Endothelial cell (in vitro differentiated cells): Measurements from ENCODE around the gene POLR3E. TPM values are rescaled to one million over a fixed set of nuclear protein-coding genes. Genes with fewer than 3 reads are reported as not detected.
"Not testable (repeated sequence)": the region's sequence is repeated elsewhere in the genome, so short reads cannot be mapped to it uniquely, and the experiment has no call there.

Source experiments
- DNase-seq: peaks from one replicate; pipeline ENCODE4 v3.0.0; 2021; ENCODE audit warnings: low spot score
- H3K27ac Mint-ChIP-seq: one replicate; pipeline ENCODE4 v1.8.0; 2021; ENCODE audit warnings: mixed read lengths, inconsistent platforms; ENCODE audit not compliant: unreplicated experiment
- H3K27me3 Mint-ChIP-seq: one replicate; pipeline ENCODE4 v1.8.0; 2021; ENCODE audit warnings: mild to moderate bottlenecking, moderate library complexity, mixed read lengths, inconsistent platforms; ENCODE audit not compliant: unreplicated experiment
- H3K36me3 Mint-ChIP-seq: one replicate; pipeline ENCODE4 v1.8.0; 2021; ENCODE audit warnings: mild to moderate bottlenecking, low read depth, mixed read lengths, inconsistent platforms; ENCODE audit not compliant: unreplicated experiment
- H3K4me1 Mint-ChIP-seq: one replicate; pipeline ENCODE4 v1.8.0; 2021; ENCODE audit warnings: mild to moderate bottlenecking, mixed read lengths, inconsistent platforms; ENCODE audit not compliant: unreplicated experiment
- H3K4me3 Mint-ChIP-seq: one replicate; pipeline ENCODE4 v1.8.0; 2021; ENCODE audit warnings: mild to moderate bottlenecking, mixed read lengths, inconsistent platforms; ENCODE audit not compliant: unreplicated experiment
- H3K9me3 Mint-ChIP-seq: one replicate; pipeline ENCODE4 v1.8.0; 2021; ENCODE audit warnings: mixed read lengths, inconsistent platforms; ENCODE audit not compliant: unreplicated experiment
- CTCF ChIP-seq: fragments of 200-600 bp; sonication (generic); IDR thresholded peaks from one replicate; pipeline ENCODE4 v1.5.0; 2021; ENCODE audit warnings: antibody characterized with exemption; ENCODE audit not compliant: unreplicated experiment
- total RNA-seq: library from RNA; stranded (reverse); fragmentation: NEBNext Ultra II Directional; extraction: Animal tissue kit (Norgen Biotek cat#: 25700); gene quantifications from one replicate; pipeline ENCODE4 v1.2.1, GENCODE V29; 2021; ENCODE audit not compliant: unreplicated experiment

POLR3E gene
- total RNA-seq, 1 donor from 2014 or later: 47.3 TPM

GRCh38 chr16:22340945-22341344 lies 43.7 kb downstream of the POLR3E start:
- Mint-ChIP-seq H3K36me3 (peaks cover 18% of the 10 kb centered on the region), H3K27me3 (no peaks in the 10 kb centered on the region), H3K4me3 (no peak overlapping the region), H3K9me3 (no peaks in the 10 kb centered on the region), H3K27ac (no peak overlapping the region), H3K4me1 (no peaks in the 10 kb centered on the region)
- no peak for TF ChIP-seq CTCF
- DNase-seq: no peak

- no peak for DNase-seq
- Mint-ChIP-seq H3K36me3 (peaks cover 15% of the 10 kb centered on the region), H3K27me3 (no peaks in the 10 kb centered on the region), H3K9me3 (no peaks in the 10 kb centered on the region), H3K4me3 (no peak overlapping the region), H3K27ac (no peak overlapping the region), H3K4me1 (peaks cover 7% of the 10 kb centered on the region)
- no peak for TF ChIP-seq CTCF
These were observed 44.9 kb downstream of the POLR3E start for GRCh38 chr16:22342082-22342481.

- no peaks in the 10 kb centered on the region for H3K9me3 Mint-ChIP-seq
- H3K36me3 Mint-ChIP-seq: peaks cover 23% of the 10 kb centered on the region
- H3K4me3 Mint-ChIP-seq: no peak overlapping the region
- peak overlapping the region; percentile 4 for H3K27ac Mint-ChIP-seq
- peaks cover 7% of the 10 kb centered on the region for H3K4me1 Mint-ChIP-seq
- H3K27me3 Mint-ChIP-seq: no peaks in the 10 kb centered on the region
- DNase-seq: no peak
- TF ChIP-seq CTCF: no peak
These were observed 49.3 kb downstream of the POLR3E start for GRCh38 chr16:22346483-22346882.

- DNase-seq: no peak
- Mint-ChIP-seq H3K27me3 (no peaks in the 10 kb centered on the region), H3K4me1 (peaks cover 7% of the 10 kb centered on the region), H3K4me3 (no peak overlapping the region), H3K9me3 (no peaks in the 10 kb centered on the region), H3K27ac (no peak overlapping the region), H3K36me3 (peaks cover 27% of the 10 kb centered on the region)
- no peak for TF ChIP-seq CTCF
These were observed 50.1 kb downstream of the POLR3E start for GRCh38 chr16:22347100-22347820.

GRCh38 chr16:22348291-22348690 lies 51.1 kb downstream of the POLR3E start:
- DNase-seq: no peak
- Mint-ChIP-seq H3K36me3 (peaks cover 27% of the 10 kb centered on the region), H3K27ac (no peak overlapping the region), H3K27me3 (no peaks in the 10 kb centered on the region), H3K9me3 (no peaks in the 10 kb centered on the region), H3K4me1 (peaks cover 7% of the 10 kb centered on the region), H3K4me3 (no peak overlapping the region)
- TF ChIP-seq CTCF: no peak

- peaks cover 28% of the 10 kb centered on the region for H3K36me3 Mint-ChIP-seq
- DNase-seq, H3K27me3 Mint-ChIP-seq, H3K9me3 Mint-ChIP-seq, H3K27ac Mint-ChIP-seq, H3K4me3 Mint-ChIP-seq, H3K4me1 Mint-ChIP-seq: not testable (repeated sequence)
These were observed 53.8 kb downstream of the POLR3E start for GRCh38 chr16:22351017-22351416.
